H1 (cell line): Measurements from ENCODE around the gene R3HDM1. TPM values are rescaled to one million over a fixed set of nuclear protein-coding genes. Genes with fewer than 3 reads are reported as not detected.

Source experiments
- ATF3 ChIP-seq: IDR thresholded peaks from 2 replicates; pipeline ENCODE4 v1.6.1; 2011; ENCODE audit warnings: low read depth, mild to moderate bottlenecking, low read length; ENCODE audit not compliant: insufficient read depth
- BRCA1 ChIP-seq: IDR thresholded peaks from 2 replicates; pipeline ENCODE4 v1.6.1; 2012; ENCODE audit warnings: low read depth, low read length, improper control_type of control experiment
- JUND ChIP-seq: IDR thresholded peaks from 2 replicates; pipeline ENCODE4 v1.6.1; 2011; ENCODE audit warnings: mild to moderate bottlenecking, improper control_type of control experiment, low read length
- SP2 ChIP-seq: IDR thresholded peaks from 2 replicates; pipeline ENCODE4 v1.6.1; 2012; ENCODE audit warnings: mild to moderate bottlenecking, low read length, inconsistent platforms
- USF2 ChIP-seq: IDR thresholded peaks from 2 replicates; pipeline ENCODE4 v1.6.1; 2011; ENCODE audit warnings: low read length, improper control_type of control experiment
- polyA plus RNA-seq, 7 experiments: library from polyadenylated mRNA; depleted of rRNA in 3 of 7; stranded (reverse) in 5 of 7; unstranded in 2 of 7; fragments of >200 nt in 5 of 7; fragments of 200-250 nt in 2 of 7; gene quantifications; 1 replicate in 5 of 7; 2 replicates in 1 of 7; 4 replicates in 1 of 7; pipeline versions ENCODE4 v1.2.1 to v1.2.3, GENCODE V29; 2011 to 2013; ENCODE audit warnings: missing spikeins in 2 of 7, mixed read lengths in 2 of 7
- total RNA-seq: library from RNA; stranded (reverse); fragmentation: NEBNext Ultra II Directional; extraction: Animal tissue kit (Norgen Biotek cat#: 25700); gene quantifications from 2 replicates; pipeline ENCODE4 v1.2.1, GENCODE V29; 2021
- TF ChIP-seq, protein P1 (sequence below): fragments of 300-600 bp; sonication (generic); IDR thresholded peaks from 2 replicates; pipeline ENCODE4 v1.7.1; 2012; ENCODE audit warnings: low read length, moderate library complexity, mild to moderate bottlenecking, inconsistent platforms; ENCODE audit not compliant: insufficient replicate concordance
- TF ChIP-seq, protein P2 (sequence below), 3 experiments: IDR thresholded peaks; 1 replicate in 2 of 3; 2 replicates in 1 of 3; pipeline versions ENCODE4 v1.5.1 to v1.6.1; 2011; ENCODE audit warnings: low read length in 3 of 3, mild to moderate bottlenecking in 3 of 3, inconsistent platforms in 2 of 3, low read depth in 1 of 3, moderate library complexity in 1 of 3; ENCODE audit not compliant: insufficient read depth in 1 of 3; ENCODE audit errors: control extremely low read depth in 1 of 3

R3HDM1 gene
- total and polyA plus RNA-seq, 2 of the 8 experiments (the other 6 are each of a cell fraction or from before 2014, with no cell fraction given), result 77.7 to 120 TPM

DNA sequence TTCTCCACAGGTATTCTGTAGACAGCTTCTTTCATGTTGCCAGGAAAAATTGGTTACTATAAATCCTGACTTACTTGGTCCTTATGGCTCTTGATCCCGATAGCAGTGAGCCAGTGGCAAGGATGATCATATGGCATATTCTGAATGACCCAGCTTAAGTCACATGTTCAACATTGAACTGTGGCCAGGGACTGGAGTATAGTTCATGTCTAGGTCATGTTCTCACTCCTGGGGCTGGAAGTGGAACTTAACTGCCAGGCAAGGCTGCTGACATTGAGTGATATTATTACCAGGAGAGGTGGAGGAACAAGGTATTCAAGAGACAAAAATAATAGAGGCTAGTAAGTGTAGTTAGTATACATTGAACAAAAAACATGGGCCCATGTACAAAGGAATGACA lies 26.2 kb downstream of the R3HDM1 start (continued):
- TF ChIP-seq, protein P1, sequence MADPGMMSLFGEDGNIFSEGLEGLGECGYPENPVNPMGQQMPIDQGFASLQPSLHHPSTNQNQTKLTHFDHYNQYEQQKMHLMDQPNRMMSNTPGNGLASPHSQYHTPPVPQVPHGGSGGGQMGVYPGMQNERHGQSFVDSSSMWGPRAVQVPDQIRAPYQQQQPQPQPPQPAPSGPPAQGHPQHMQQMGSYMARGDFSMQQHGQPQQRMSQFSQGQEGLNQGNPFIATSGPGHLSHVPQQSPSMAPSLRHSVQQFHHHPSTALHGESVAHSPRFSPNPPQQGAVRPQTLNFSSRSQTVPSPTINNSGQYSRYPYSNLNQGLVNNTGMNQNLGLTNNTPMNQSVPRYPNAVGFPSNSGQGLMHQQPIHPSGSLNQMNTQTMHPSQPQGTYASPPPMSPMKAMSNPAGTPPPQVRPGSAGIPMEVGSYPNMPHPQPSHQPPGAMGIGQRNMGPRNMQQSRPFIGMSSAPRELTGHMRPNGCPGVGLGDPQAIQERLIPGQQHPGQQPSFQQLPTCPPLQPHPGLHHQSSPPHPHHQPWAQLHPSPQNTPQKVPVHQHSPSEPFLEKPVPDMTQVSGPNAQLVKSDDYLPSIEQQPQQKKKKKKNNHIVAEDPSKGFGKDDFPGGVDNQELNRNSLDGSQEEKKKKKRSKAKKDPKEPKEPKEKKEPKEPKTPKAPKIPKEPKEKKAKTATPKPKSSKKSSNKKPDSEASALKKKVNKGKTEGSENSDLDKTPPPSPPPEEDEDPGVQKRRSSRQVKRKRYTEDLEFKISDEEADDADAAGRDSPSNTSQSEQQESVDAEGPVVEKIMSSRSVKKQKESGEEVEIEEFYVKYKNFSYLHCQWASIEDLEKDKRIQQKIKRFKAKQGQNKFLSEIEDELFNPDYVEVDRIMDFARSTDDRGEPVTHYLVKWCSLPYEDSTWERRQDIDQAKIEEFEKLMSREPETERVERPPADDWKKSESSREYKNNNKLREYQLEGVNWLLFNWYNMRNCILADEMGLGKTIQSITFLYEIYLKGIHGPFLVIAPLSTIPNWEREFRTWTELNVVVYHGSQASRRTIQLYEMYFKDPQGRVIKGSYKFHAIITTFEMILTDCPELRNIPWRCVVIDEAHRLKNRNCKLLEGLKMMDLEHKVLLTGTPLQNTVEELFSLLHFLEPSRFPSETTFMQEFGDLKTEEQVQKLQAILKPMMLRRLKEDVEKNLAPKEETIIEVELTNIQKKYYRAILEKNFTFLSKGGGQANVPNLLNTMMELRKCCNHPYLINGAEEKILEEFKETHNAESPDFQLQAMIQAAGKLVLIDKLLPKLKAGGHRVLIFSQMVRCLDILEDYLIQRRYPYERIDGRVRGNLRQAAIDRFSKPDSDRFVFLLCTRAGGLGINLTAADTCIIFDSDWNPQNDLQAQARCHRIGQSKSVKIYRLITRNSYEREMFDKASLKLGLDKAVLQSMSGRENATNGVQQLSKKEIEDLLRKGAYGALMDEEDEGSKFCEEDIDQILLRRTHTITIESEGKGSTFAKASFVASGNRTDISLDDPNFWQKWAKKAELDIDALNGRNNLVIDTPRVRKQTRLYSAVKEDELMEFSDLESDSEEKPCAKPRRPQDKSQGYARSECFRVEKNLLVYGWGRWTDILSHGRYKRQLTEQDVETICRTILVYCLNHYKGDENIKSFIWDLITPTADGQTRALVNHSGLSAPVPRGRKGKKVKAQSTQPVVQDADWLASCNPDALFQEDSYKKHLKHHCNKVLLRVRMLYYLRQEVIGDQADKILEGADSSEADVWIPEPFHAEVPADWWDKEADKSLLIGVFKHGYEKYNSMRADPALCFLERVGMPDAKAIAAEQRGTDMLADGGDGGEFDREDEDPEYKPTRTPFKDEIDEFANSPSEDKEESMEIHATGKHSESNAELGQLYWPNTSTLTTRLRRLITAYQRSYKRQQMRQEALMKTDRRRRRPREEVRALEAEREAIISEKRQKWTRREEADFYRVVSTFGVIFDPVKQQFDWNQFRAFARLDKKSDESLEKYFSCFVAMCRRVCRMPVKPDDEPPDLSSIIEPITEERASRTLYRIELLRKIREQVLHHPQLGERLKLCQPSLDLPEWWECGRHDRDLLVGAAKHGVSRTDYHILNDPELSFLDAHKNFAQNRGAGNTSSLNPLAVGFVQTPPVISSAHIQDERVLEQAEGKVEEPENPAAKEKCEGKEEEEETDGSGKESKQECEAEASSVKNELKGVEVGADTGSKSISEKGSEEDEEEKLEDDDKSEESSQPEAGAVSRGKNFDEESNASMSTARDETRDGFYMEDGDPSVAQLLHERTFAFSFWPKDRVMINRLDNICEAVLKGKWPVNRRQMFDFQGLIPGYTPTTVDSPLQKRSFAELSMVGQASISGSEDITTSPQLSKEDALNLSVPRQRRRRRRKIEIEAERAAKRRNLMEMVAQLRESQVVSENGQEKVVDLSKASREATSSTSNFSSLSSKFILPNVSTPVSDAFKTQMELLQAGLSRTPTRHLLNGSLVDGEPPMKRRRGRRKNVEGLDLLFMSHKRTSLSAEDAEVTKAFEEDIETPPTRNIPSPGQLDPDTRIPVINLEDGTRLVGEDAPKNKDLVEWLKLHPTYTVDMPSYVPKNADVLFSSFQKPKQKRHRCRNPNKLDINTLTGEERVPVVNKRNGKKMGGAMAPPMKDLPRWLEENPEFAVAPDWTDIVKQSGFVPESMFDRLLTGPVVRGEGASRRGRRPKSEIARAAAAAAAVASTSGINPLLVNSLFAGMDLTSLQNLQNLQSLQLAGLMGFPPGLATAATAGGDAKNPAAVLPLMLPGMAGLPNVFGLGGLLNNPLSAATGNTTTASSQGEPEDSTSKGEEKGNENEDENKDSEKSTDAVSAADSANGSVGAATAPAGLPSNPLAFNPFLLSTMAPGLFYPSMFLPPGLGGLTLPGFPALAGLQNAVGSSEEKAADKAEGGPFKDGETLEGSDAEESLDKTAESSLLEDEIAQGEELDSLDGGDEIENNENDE, result no peak
- TF ChIP-seq BRCA1 (no peak), JUND (no peak), SP2 (no peak), USF2 (no peak), ATF3 (no peak)
- TF ChIP-seq, protein P2, sequence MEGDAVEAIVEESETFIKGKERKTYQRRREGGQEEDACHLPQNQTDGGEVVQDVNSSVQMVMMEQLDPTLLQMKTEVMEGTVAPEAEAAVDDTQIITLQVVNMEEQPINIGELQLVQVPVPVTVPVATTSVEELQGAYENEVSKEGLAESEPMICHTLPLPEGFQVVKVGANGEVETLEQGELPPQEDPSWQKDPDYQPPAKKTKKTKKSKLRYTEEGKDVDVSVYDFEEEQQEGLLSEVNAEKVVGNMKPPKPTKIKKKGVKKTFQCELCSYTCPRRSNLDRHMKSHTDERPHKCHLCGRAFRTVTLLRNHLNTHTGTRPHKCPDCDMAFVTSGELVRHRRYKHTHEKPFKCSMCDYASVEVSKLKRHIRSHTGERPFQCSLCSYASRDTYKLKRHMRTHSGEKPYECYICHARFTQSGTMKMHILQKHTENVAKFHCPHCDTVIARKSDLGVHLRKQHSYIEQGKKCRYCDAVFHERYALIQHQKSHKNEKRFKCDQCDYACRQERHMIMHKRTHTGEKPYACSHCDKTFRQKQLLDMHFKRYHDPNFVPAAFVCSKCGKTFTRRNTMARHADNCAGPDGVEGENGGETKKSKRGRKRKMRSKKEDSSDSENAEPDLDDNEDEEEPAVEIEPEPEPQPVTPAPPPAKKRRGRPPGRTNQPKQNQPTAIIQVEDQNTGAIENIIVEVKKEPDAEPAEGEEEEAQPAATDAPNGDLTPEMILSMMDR (IDR thresholded peaks at IDR 0.05; ENCODE audit: control extremely low read depth in 1 of 3, insufficient read depth in 1 of 3, low read depth in 1 of 3, low read length in 3 of 3), result no peak
